ENCODE measurements around the gene PTMS.

The PTMS gene

DNA sequence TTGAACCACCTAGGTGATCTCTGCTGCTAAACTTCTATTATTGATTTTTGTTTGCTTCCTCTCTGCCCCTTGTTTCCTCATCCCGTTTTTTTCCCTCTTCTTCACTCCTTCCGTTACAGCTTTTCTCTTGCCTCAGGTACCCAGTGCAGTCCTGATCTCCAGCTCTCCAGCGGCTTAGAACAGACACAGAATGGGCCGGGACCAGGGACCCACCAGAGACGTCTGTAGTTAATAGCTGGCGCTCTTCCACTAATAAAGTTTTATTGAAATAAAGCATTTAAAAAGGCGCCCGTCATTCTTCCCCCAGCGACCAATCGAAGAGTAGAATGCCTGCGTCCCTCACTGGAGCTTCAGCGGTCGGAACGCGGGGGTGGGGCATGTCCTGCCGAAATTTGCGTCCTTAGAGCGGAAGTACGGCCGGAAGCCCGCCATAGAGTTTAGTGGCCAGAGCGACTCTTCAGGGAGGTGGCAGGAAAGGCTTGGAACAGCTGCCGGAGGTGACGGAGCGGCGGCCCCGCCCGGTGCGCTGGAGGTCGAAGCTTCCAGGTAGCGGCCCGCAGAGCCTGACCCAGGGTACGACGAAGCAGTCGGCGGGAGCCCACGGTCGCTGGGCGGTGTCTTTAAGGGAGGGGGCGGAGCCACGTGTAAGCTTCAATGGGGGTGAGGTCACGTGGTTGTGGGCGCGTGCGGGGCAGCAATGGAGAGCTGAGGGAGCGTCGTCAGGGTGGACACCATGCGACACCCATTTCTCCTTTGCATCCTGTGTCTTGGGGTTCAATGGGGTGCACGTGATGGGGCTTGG is 42.4 kb upstream of the PTMS start, which contains the start of gene COPS7A (continued):
- TF ChIP-seq, protein P1, sequence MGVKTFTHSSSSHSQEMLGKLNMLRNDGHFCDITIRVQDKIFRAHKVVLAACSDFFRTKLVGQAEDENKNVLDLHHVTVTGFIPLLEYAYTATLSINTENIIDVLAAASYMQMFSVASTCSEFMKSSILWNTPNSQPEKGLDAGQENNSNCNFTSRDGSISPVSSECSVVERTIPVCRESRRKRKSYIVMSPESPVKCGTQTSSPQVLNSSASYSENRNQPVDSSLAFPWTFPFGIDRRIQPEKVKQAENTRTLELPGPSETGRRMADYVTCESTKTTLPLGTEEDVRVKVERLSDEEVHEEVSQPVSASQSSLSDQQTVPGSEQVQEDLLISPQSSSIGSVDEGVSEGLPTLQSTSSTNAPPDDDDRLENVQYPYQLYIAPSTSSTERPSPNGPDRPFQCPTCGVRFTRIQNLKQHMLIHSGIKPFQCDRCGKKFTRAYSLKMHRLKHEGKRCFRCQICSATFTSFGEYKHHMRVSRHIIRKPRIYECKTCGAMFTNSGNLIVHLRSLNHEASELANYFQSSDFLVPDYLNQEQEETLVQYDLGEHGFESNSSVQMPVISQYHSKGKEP (tag by site-specific recombination; IDR thresholded peaks at IDR 0.05): peak; percentile 41; the same call in 1 of the 2 replicates
- TF ChIP-seq ZBTB48 (tag by site-specific recombination; IDR thresholded peaks at IDR 0.05): peak; percentile 91; the same call in 1 of the 2 replicates
- TF ChIP-seq ZNF18 (tag by site-specific recombination; IDR thresholded peaks at IDR 0.05): no peak
- TF ChIP-seq GLI2 (tag by site-specific recombination; IDR thresholded peaks at IDR 0.05; ENCODE audit: borderline replicate concordance, low read depth): no peak; the same call in 1 of the 2 replicates
- no peak; the same call in 1 of the 2 replicates for TF ChIP-seq ZNF792 (tag by site-specific recombination; IDR thresholded peaks at IDR 0.05)
- TF ChIP-seq ZNF473 (tag by site-specific recombination; IDR thresholded peaks at IDR 0.05): no peak
- TF ChIP-seq ZNF561 (tag by site-specific recombination; IDR thresholded peaks at IDR 0.05; ENCODE audit: borderline replicate concordance): peak; percentile 100
- TF ChIP-seq ZNF776 (tag by site-specific recombination; IDR thresholded peaks at IDR 0.05; ENCODE audit: borderline replicate concordance): no peak
- TF ChIP-seq ZNF544 (tag by site-specific recombination; IDR thresholded peaks at IDR 0.05): no peak
- no peak for TF ChIP-seq SCRT2 (tag by site-specific recombination; IDR thresholded peaks at IDR 0.05)
- TF ChIP-seq, protein P2, sequence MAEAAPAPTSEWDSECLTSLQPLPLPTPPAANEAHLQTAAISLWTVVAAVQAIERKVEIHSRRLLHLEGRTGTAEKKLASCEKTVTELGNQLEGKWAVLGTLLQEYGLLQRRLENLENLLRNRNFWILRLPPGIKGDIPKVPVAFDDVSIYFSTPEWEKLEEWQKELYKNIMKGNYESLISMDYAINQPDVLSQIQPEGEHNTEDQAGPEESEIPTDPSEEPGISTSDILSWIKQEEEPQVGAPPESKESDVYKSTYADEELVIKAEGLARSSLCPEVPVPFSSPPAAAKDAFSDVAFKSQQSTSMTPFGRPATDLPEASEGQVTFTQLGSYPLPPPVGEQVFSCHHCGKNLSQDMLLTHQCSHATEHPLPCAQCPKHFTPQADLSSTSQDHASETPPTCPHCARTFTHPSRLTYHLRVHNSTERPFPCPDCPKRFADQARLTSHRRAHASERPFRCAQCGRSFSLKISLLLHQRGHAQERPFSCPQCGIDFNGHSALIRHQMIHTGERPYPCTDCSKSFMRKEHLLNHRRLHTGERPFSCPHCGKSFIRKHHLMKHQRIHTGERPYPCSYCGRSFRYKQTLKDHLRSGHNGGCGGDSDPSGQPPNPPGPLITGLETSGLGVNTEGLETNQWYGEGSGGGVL (tag by site-specific recombination; IDR thresholded peaks at IDR 0.05): no peak
- peak; percentile 95; the same call in 1 of the 2 replicates for TF ChIP-seq ZNF121 (tag by site-specific recombination; IDR thresholded peaks at IDR 0.05)
- no peak for TF ChIP-seq ZNF670 (tag by site-specific recombination; IDR thresholded peaks at IDR 0.05; ENCODE audit: low read depth)
- no peak for TF ChIP-seq ZNF548 (tag by site-specific recombination; IDR thresholded peaks at IDR 0.05)
- peak; percentile 45; the same call in 1 of the 2 replicates for TF ChIP-seq IKZF3 (tag by site-specific recombination; IDR thresholded peaks at IDR 0.05)
- no peak for TF ChIP-seq ZNF658 (tag by site-specific recombination; IDR thresholded peaks at IDR 0.05)
- TF ChIP-seq ZIC2 (tag by site-specific recombination; IDR thresholded peaks at IDR 0.05): peak; percentile 74
- peak; percentile 92 for TF ChIP-seq ZFP69B (tag by site-specific recombination; IDR thresholded peaks at IDR 0.05)
- peak; percentile 92 for TF ChIP-seq SP7 (tag by site-specific recombination; IDR thresholded peaks at IDR 0.05)
- TF ChIP-seq ZNF324 (tag by site-specific recombination; IDR thresholded peaks at IDR 0.05): peak; percentile 20; the same call in 1 of the 2 replicates
- TF ChIP-seq ZNF404 (tag by site-specific recombination; IDR thresholded peaks at IDR 0.05): no peak
- no peak for TF ChIP-seq ZNF596 (tag by site-specific recombination; IDR thresholded peaks at IDR 0.05)
- no peak for TF ChIP-seq ZNF155 (tag by site-specific recombination; IDR thresholded peaks at IDR 0.05)
- TF ChIP-seq HOXC10 (CRISPR knock-in tag; IDR thresholded peaks at IDR 0.05): no peak
- no peak for TF ChIP-seq ZNF585B (tag by site-specific recombination; IDR thresholded peaks at IDR 0.05)
- no peak for TF ChIP-seq ZNF239 (tag by site-specific recombination; IDR thresholded peaks at IDR 0.05)
- TF ChIP-seq ZNF629 (tag by site-specific recombination; IDR thresholded peaks at IDR 0.05): peak; percentile 96
- no peak; the same call in 1 of the 2 replicates for TF ChIP-seq ZNF768 (tag by site-specific recombination; IDR thresholded peaks at IDR 0.05)
- peak; percentile 58 for TF ChIP-seq ZNF76 (tag by site-specific recombination; IDR thresholded peaks at IDR 0.05; ENCODE audit: borderline replicate concordance, low read depth)
- no peak for TF ChIP-seq HOXD13 (CRISPR knock-in tag; IDR thresholded peaks at IDR 0.05; ENCODE audit: borderline replicate concordance)
- TF ChIP-seq ZNF423 (tag by site-specific recombination; IDR thresholded peaks at IDR 0.05): no peak
